Small intestine (tissue), 7 donors: ENCODE results near the gene HTRA2. TPM values are rescaled to one million over a fixed set of nuclear protein-coding genes. Genes with fewer than 3 reads are reported as not detected.
"Not testable (repeated sequence)": the region's sequence is repeated elsewhere in the genome, so short reads cannot be mapped to it uniquely, and the experiment has no call there.

ENCODE experiments used
- DNase-seq, 2 donors: peaks; one replicate each; pipeline versions ENCODE4 v3.0.0 to v3.0.0-alpha.2; 2013
- FAIRE-seq: peaks from 2 replicates; lab custom pipeline; 2012; peaks lifted over from hg19 to GRCh38; lab: Jason Lieb, UNC
- H3K27ac ChIP-seq, 3 donors: one replicate each; pipeline ENCODE4 v1.5.1; 2013; ENCODE audit warnings: low read length in 2 of 3, mild to moderate bottlenecking in 2 of 3, control low read depth in 1 of 3, inconsistent platforms in 1 of 3, low read depth in 1 of 3, moderate library complexity in 1 of 3
- H3K27me3 ChIP-seq, 3 donors: one replicate each; pipeline ENCODE4 v1.6.1; 2013; ENCODE audit warnings: low read length in 3 of 3, inconsistent platforms in 1 of 3; ENCODE audit not compliant: control insufficient read depth in 3 of 3, insufficient read depth in 3 of 3
- H3K36me3 ChIP-seq, 3 donors: one replicate each; pipeline ENCODE4 v1.6.1; 2013; ENCODE audit warnings: low read length in 3 of 3, inconsistent platforms in 1 of 3, low read depth in 1 of 3, mild to moderate bottlenecking in 1 of 3, moderate library complexity in 1 of 3; ENCODE audit not compliant: control insufficient read depth in 3 of 3, insufficient read depth in 2 of 3
- H3K4me1 ChIP-seq, 3 donors: one replicate each; pipeline ENCODE4 v1.6.1; 2013; ENCODE audit warnings: low read length in 2 of 3, inconsistent platforms in 1 of 3, low read depth in 1 of 3, mild to moderate bottlenecking in 1 of 3, moderate library complexity in 1 of 3; ENCODE audit not compliant: control insufficient read depth in 3 of 3, insufficient read depth in 2 of 3
- H3K4me3 ChIP-seq, 3 donors: one replicate each; pipeline ENCODE4 v1.5.1; 2013; ENCODE audit warnings: low read length in 3 of 3, control low read depth in 1 of 3, inconsistent platforms in 1 of 3, low read depth in 1 of 3, mild to moderate bottlenecking in 1 of 3, moderate library complexity in 1 of 3
- H3K9me3 ChIP-seq, 2 donors: one replicate each; pipeline ENCODE4 v1.6.1; 2013; ENCODE audit warnings: low read depth in 1 of 2, low read length in 1 of 2; ENCODE audit not compliant: control insufficient read depth in 2 of 2, insufficient read depth in 1 of 2
- WGBS, 3 donors: extraction: QIAGEN DNeasy Blood & Tissue Kit; methylation state at CpG; one replicate each; pipeline ENCODE4 v1.1.7; 2013; 5-methylcytosine and 5-hydroxymethylcytosine counted together
- polyA plus RNA-seq, 4 donors: library from polyadenylated mRNA; stranded (reverse) in 3 of 4; unstranded in 1 of 4; fragments of 200-250 nt in 3 of 4; fragments of 120-200 nt in 1 of 4; gene quantifications; one replicate each; pipeline versions ENCODE4 v1.2.1 to v1.2.3, GENCODE V29; 2013
- donor health status: healthy with polysubstance abuse.
- donor health status: control.
- donor health status: control.
- donor health status: Bipolar disorder and iron deficiency.
- donor health status: healthy.

Gene HTRA2
- polyA plus RNA-seq, 4 donors = 20.4 to 42.3 (median 28.1) TPM

GRCh38 chr2:74561022-74561421 lies 31.3 kb downstream of the HTRA2 start:
- H3K4me3 ChIP-seq, H3K9me3 ChIP-seq, DNase-seq, H3K4me1 ChIP-seq, FAIRE-seq, H3K27ac ChIP-seq: not testable (repeated sequence)
- Histone ChIP-seq H3K36me3 (peaks cover 0 to 10% (median 0%) of the 10 kb centered on the region in 3 donors), H3K27me3 (peaks cover 0 to 60% (median 0%) of the 10 kb centered on the region in 3 donors)
- 93 to 100% (median 95%) methylated on average over 1 of the region's 1 CpG for WGBS, 3 donors

GRCh38 chr2:74562126-74562775 lies 32.5 kb downstream of the HTRA2 start:
- 81 to 84% (median 84%) methylated on average over 7 of the region's 7 CpGs for WGBS, 3 donors
- peaks cover 0 to 53% (median 0%) of the 10 kb centered on the region in 3 donors for H3K27me3 ChIP-seq
- no peaks in the 10 kb centered on the region for H3K4me1 ChIP-seq
- H3K4me3 ChIP-seq = no peak overlapping the region
- H3K27ac ChIP-seq = no peak overlapping the region
- H3K36me3 ChIP-seq = no peaks in the 10 kb centered on the region
- FAIRE-seq (no peak), DNase-seq (no peak)
- no peaks in the 10 kb centered on the region for H3K9me3 ChIP-seq

- H3K27ac ChIP-seq = no peak overlapping the region
- DNase-seq (no peak), FAIRE-seq (no peak)
- H3K27me3 ChIP-seq = peaks cover 0 to 45% (median 0%) of the 10 kb centered on the region in 3 donors
- no peak overlapping the region for H3K4me3 ChIP-seq
- H3K4me1 ChIP-seq = no peaks in the 10 kb centered on the region
- H3K36me3 ChIP-seq = no peaks in the 10 kb centered on the region
- WGBS, 3 donors = 74 to 78% (median 76%) methylated on average over 5 of the region's 5 CpGs
- no peaks in the 10 kb centered on the region for H3K9me3 ChIP-seq
These were observed 34.5 kb downstream of the HTRA2 start for GRCh38 chr2:74564222-74564621.

GRCh38 chr2:74566076-74566753 lies 36.5 kb downstream of the HTRA2 start:
- peaks cover 0 to 31% (median 0%) of the 10 kb centered on the region in 3 donors for H3K27me3 ChIP-seq
- H3K4me1 ChIP-seq = no peaks in the 10 kb centered on the region
- H3K4me3 ChIP-seq = no peak overlapping the region
- no peaks in the 10 kb centered on the region for H3K36me3 ChIP-seq
- no peak overlapping the region for H3K27ac ChIP-seq
- FAIRE-seq = no peak
- WGBS, 3 donors = 77 to 89% (median 86%) methylated on average over 7 of the region's 7 CpGs
- DNase-seq = no peak
- H3K9me3 ChIP-seq = no peaks in the 10 kb centered on the region

- Histone ChIP-seq H3K4me1 (no peaks in the 10 kb centered on the region), H3K4me3 (no peak overlapping the region), H3K27me3 (peaks cover 0 to 26% (median 0%) of the 10 kb centered on the region in 3 donors), H3K36me3 (no peaks in the 10 kb centered on the region), H3K9me3 (no peaks in the 10 kb centered on the region), H3K27ac (no peak overlapping the region)
- DNase-seq = no peak
- FAIRE-seq = no peak
These were observed 37.0 kb downstream of the HTRA2 start for GRCh38 chr2:74566754-74567085.

- peaks cover 0 to 19% (median 0%) of the 10 kb centered on the region in 3 donors for H3K27me3 ChIP-seq
- FAIRE-seq (no peak), DNase-seq (no peak)
- no peaks in the 10 kb centered on the region for H3K4me1 ChIP-seq
- no peak overlapping the region for H3K4me3 ChIP-seq
- H3K9me3 ChIP-seq = no peaks in the 10 kb centered on the region
- H3K36me3 ChIP-seq = no peaks in the 10 kb centered on the region
- H3K27ac ChIP-seq = no peak overlapping the region
- WGBS, 3 donors = 84 to 92% (median 88%) methylated on average over 5 of the region's 5 CpGs
These were observed 38.1 kb downstream of the HTRA2 start for GRCh38 chr2:74567881-74568280.

- peaks cover 0 to 11% (median 0%) of the 10 kb centered on the region in 3 donors for H3K27me3 ChIP-seq
- no peak overlapping the region for H3K27ac ChIP-seq
- DNase-seq (no peak), FAIRE-seq (no peak)
- H3K4me1 ChIP-seq = no peaks in the 10 kb centered on the region
- no peaks in the 10 kb centered on the region for H3K36me3 ChIP-seq
- WGBS, 3 donors = 91 to 95% (median 92%) methylated on average over 1 of the region's 1 CpG
- H3K4me3 ChIP-seq = no peak overlapping the region
- no peaks in the 10 kb centered on the region for H3K9me3 ChIP-seq
These were observed 40.0 kb downstream of the HTRA2 start for GRCh38 chr2:74569686-74570085.

GRCh38 chr2:74571058-74571457 lies 41.3 kb downstream of the HTRA2 start:
- H3K4me1 ChIP-seq = no peaks in the 10 kb centered on the region
- no peak for FAIRE-seq

More at GRCh38 chr2:74571058-74571457, 41.3 kb downstream of the HTRA2 start:
- H3K27ac ChIP-seq = no peak overlapping the region
- H3K9me3 ChIP-seq = no peaks in the 10 kb centered on the region
- H3K4me3 ChIP-seq = no peak overlapping the region
- H3K27me3 ChIP-seq = peaks cover 0 to 19% (median 0%) of the 10 kb centered on the region in 3 donors
- WGBS, 3 donors = 72 to 84% (median 75%) methylated on average over 1 of the region's 1 CpG
- no peaks in the 10 kb centered on the region for H3K36me3 ChIP-seq
- DNase-seq = no peak
